OCI-LY1 (cell line): ENCODE measurements around the gene SYDE2.

ENCODE experiments used
- CTCF ChIP-seq: fragments of 200-600 bp; sonication (generic), shearing (Covaris generic); IDR thresholded peaks from 2 replicates; pipeline ENCODE4 v1.5.1; 2017; ENCODE audit warnings: mild to moderate bottlenecking, antibody characterized with exemption, low read length, moderate library complexity, mixed read lengths
- EZH2 ChIP-seq: fragments of 200-600 bp; sonication (generic), shearing (Covaris generic); IDR thresholded peaks from 2 replicates; pipeline ENCODE4 v1.8.0; 2017; ENCODE audit warnings: borderline replicate concordance, mixed run types, mild to moderate bottlenecking, antibody characterized with exemption, low read length, moderate library complexity, mixed read lengths

- no peak for TF ChIP-seq CTCF
- TF ChIP-seq EZH2: no peak
Measured at GRCh38 chr1:85225624-85226380, 25.0 kb upstream of the SYDE2 start.
